Breast epithelium (tissue), 3 donors: ENCODE measurements around the gene MUS81.

ENCODE experiments used
- CTCF ChIP-seq, 3 donors: fragments of 450-650 bp; IDR thresholded peaks; one replicate each; pipeline ENCODE4 v1.5.1; 2016 to 2017; ENCODE audit warnings: antibody characterized with exemption in 3 of 3, mild to moderate bottlenecking in 3 of 3, moderate library complexity in 3 of 3
- POLR2A ChIP-seq: fragments of 450-650 bp; IDR thresholded peaks from one replicate; pipeline ENCODE4 v1.6.1; 2016; ENCODE audit warnings: antibody characterized with exemption, mild to moderate bottlenecking, moderate library complexity
- POLR2AphosphoS5 ChIP-seq, 3 donors: sonication (generic); formaldehyde crosslinking; IDR thresholded peaks; one replicate each; pipeline ENCODE4 v1.6.1; 2017; ENCODE audit warnings: antibody characterized with exemption in 3 of 3

- TF ChIP-seq CTCF (IDR thresholded peaks at IDR 0.05) (no peak), POLR2A (no peak), POLR2AphosphoS5 (IDR thresholded peaks at IDR 0.05) (no peak)
Observed at GRCh38 chr11:65864706-65865471, 4.7 kb downstream of the MUS81 start.
